Testis (tissue), 2 donors: ENCODE data around the gene PTPRA.

Source experiments
- CTCF ChIP-seq, 3 experiments: fragments of 450-650 bp in 2 of 3; fragments of 200-600 bp in 1 of 3; sonication (generic) in 1 of 3; IDR thresholded peaks; one replicate each; pipeline ENCODE4 v1.5.1; 2016 to 2019; ENCODE audit warnings: antibody characterized with exemption in 3 of 3, mild to moderate bottlenecking in 2 of 3, moderate library complexity in 1 of 3
- POLR2A ChIP-seq: fragments of 450-650 bp; IDR thresholded peaks from one replicate; pipeline ENCODE4 v1.6.1; 2017; ENCODE audit warnings: antibody characterized with exemption, mild to moderate bottlenecking, moderate library complexity

GRCh38 chr20:2871111-2871465, 2.2 kb upstream of the PTPRA start:
- TF ChIP-seq CTCF (IDR thresholded peaks at IDR 0.05) (no peak), POLR2A (no peak)
